Stimulated activated CD4-positive, alpha-beta T cell treated with anti-CD3 and anti-CD28 coated beads, Interleukin-12 subunit alpha, Interleukin-12 subunit beta, amount 100 ng/mL, for 48 hours (primary cell): ENCODE measurements around the gene DND1.
"Not testable (repeated sequence)": the region's sequence is repeated elsewhere in the genome, so short reads cannot be mapped to it uniquely, and the experiment has no call there.

ENCODE experiments used
- DNase-seq, 3 donors: peaks; one replicate each; pipeline ENCODE4 v3.0.0-alpha.2; 2020; ENCODE audit warnings: low read depth in 2 of 3, low spot score in 1 of 3

Gene DND1

GRCh38 chr5:140673187-140673976 lies at the start of gene DND1:
TSS of gene DND1 (minus strand) at chr5:140673576. CDS start at chr5:140673542, 34 bp downstream.
- no peak for DNase-seq

DNA sequence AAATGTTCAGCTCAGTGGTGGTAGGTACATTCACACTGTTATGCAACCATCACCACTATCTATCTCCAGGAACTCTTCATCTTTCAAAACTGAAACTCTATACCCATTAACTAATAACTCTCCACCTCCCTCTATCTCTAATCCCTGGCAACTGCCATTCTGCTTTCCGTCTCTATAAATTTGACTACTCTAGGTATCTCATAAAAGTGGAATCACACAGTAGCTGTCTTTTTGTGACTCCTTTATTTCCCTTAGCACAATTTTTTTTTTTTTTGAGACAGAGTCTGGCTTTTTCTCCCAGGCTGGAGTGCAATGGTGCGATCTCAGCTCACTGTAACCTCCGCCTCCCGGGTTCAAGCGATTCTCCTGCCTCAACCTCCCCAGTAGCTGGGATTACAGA lies 48.0 kb upstream of the DND1 start:
- DNase-seq: not testable (repeated sequence)

GRCh38 chr5:140720738-140721137 lies 47.4 kb upstream of the DND1 start:
- DNase-seq: not testable (repeated sequence)

GRCh38 chr5:140718266-140718592 lies 44.9 kb upstream of the DND1 start:
- no peak for DNase-seq

GRCh38 chr5:140716238-140716637 lies 42.9 kb upstream of the DND1 start:
- DNase-seq: not testable (repeated sequence)

- DNase-seq: no peak
Observed at GRCh38 chr5:140713562-140714094, 40.3 kb upstream of the DND1 start.

GRCh38 chr5:140711794-140712193 lies 38.4 kb upstream of the DND1 start:
- no peak for DNase-seq

DNA sequence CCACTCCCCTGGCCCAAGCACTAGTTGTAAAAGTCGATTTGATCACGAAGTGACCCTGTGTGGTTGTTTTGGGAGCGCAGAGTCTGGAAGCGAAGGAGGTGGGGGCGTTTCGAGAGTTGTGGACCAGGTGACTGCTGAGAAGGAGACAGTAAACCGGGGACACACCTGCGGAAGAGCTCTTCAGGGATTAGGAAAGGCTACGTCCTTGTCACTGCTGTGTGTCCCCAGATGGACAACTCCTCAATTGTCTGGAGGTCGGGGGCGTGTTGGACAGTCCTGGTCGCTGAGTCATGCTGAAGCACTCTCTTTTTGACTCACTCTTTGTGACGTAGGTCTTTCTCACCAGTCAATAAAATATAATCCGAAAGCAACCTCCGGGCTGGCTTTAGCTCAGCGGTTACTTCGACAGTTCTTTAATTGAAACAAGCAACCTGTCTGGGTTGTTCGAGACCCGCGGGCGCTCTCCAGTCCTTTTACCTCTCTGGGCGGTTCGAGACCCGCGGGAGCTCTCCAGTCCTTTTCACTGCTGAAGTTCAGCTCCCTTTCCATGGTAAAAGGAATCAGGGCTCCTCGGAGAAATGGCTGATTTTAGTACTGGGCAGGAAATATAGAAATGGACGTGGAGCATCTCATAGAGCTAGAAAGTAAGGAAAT lies 37.6 kb upstream of the DND1 start:
- peak; percentile 71 to 100 (median 90) for DNase-seq

- not testable (repeated sequence) for DNase-seq
Observed at GRCh38 chr5:140708787-140709186, 35.4 kb upstream of the DND1 start.

DNA sequence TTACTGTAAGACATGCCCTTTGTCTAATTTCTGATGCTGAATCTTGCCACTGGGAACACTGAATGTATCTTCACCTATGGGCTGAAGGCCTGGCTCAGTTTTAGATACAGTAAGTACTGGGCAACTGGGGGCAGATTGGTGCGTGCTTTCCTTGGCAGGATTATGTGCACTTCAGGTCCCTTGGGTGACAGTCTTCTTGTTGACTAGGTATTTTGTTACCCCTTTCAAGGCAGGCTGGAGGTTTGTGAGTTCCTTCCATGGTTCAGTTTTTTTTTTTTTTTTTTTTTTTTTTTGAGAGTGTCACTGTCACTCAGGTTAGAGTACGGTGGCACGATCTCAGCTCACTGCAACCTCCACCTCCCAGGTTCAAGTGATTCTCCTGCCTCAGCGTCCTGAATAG lies 34.4 kb upstream of the DND1 start:
- no peak for DNase-seq

- peak; percentile 87 to 88 (median 87) for DNase-seq
Observed at GRCh38 chr5:140700177-140701144, 27.1 kb upstream of the DND1 start, which contains the start of gene ZMAT2. TSS of gene ZMAT2 (plus strand) at chr5:140700447. CDS start at chr5:140700461, 14 bp downstream.

DNA sequence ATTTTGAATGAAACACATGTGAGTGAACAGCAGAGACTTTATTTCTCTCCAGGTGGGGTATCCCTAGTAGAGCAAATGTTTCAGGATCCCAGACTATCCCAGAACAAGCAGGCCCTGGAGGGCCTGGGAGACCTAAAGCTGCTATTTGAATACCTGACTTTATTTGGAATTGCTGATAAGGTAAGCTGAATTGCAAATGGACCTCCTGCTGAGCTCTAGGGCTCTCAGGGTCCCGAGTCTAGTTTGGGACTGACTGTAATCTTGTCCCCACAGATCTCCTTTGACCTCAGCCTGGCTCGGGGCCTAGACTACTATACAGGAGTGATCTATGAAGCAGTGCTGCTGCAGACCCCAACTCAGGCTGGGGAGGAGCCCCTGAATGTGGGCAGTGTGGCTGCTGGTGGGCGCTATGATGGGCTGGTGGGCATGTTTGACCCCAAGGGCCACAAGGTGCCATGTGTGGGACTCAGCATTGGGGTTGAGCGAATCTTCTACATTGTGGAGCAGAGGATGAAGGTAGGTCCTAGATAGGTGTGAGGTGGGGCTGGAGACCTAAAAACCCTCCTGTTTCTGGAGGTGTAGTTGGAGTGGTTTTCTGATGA lies 23.6 kb upstream of the DND1 start:
- DNase-seq: no peak

DNA sequence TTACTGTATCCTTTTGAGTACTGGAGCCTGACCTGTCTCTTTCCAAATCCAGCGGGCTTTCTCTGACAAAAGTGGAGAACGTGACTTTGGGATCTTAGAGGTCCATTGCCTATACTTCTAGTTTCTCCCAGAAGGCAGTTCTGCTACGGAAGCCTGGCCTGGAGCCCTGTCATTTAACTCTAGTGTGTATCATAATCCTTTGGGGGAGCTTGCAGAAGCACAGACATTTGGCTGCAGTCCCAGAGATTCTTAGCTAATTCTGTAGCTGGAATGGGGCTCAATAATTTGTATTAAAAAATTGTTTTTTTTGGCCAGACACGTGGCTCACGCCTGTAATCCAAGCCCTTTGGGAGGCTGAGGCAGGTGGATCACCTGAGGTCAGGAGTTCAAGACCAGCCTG lies 20.9 kb upstream of the DND1 start:
- DNase-seq: no peak

GRCh38 chr5:140690941-140691924 lies 17.9 kb upstream of the DND1 start, which contains the start of the genes HARS1 and HARS2:
TSS of gene HARS1 (minus strand) at chr5:140691370. CDS start at chr5:140691304, 66 bp downstream.
TSS of gene HARS2 (plus strand) at chr5:140691455. CDS start at chr5:140691649, 194 bp downstream.
- peak; percentile 80 to 85 (median 81) for DNase-seq

DNA sequence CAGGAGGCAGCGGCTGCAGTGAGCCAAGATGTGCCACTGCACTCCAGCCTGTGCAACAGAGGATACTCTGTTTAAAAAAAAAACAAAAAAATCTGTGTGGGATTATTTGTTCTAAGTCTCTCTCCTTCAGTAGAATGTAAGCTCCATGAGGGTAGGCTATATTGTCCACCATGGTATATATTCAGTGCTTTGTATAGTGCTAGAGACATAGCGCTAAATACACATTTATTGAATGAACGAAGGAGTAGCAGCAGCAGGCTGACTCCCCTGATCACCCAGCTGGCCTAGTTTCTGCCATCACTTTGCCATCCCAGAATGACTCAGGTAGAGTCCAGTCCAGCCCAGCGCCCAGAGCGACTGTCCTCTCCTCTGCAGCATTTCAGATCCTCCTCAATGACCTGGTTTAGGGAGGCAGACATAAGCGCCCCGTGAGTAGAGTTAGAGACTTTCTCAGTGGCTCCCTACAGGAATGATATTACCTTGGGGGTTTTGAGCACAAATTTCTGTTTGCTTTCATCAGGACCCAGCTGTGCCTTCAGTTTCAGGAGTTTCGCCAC lies 17.1 kb upstream of the DND1 start:
- DNase-seq: no peak

GRCh38 chr5:140678993-140679392 lies 5.6 kb upstream of the DND1 start:
- DNase-seq: no peak

DNA sequence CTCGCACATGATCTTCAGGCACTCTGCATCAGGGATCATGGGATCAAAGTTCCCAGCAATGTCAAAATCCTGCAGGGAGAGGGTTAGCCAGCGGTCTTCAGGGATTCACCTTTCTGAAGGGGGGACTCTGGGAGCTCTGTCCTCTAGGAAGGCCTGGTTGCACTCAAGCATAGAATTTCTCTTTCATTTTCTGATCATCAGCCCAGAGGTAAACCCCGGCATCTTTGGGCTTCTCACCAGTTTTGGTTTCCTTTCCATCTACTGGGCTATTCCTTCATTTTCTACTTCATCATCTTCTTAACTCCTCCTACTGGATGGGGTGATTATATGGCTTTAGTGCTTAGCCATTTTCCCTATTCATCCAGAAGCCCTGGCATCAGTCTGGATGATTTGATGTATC lies 4.6 kb upstream of the DND1 start:
- DNase-seq: no peak

DNA sequence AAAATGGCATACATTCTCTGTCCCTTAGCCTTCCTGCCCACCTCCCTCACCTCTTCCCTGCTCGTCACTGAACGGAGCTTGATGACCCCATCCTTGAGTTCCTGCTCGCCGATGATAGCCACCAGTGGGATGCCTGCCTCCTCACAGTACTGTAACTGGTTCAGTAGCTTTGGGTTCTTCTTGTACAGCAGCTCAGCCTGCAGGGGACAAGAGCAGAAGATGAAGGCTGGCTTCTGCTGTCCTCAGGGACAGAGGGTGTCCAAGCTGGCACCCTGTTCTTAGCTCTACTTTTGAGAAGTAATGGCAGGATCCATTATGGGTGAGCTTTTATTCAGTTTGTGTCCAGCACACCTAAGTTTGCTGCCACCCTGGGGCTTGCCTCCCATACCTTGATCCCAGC lies 1.3 kb upstream of the DND1 start:
- no peak for DNase-seq

- no peak for DNase-seq
Observed at GRCh38 chr5:140674211-140674610, 835 bp upstream of the DND1 start.
